ENCODE measurements around the gene HACD1.

The HACD1 gene

DNA sequence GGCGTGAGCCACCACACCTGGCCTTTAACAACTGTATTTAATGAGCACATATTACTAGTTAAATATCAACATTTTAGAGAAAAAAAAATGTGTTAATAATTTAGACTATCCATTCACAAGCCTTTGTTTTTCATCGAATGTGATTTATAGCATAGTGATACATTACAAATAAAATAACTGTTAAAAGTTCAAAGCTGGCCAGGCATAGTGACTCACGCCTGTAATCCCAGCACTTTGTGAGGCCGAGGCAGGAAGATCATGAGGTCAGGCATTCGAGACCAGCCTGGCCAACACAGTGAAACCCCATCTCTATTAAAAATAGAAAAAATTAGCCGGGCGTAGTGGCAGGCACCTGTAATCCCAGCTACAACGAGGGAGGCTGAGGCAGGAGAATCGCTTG, 72.7 kb downstream of the HACD1 start:
- Histone ChIP-seq H3K79me2 (ENCODE audit: insufficient read depth, low read length) (peaks cover 3% of the 10 kb centered on the region), H3K36me3 (ENCODE audit: insufficient read depth, low read length) (no peaks in the 10 kb centered on the region), H4K20me1 (ENCODE audit: insufficient read depth, low read length) (peaks cover 3% of the 10 kb centered on the region; the same call in 1 of the 2 replicates), H3K4me2 (ENCODE audit: insufficient read depth, low read length) (no peak overlapping the region), H3K9me3 (ENCODE audit: insufficient read depth, low read length, severe bottlenecking) (no peaks in the 10 kb centered on the region), H2AFZ (ENCODE audit: low read depth, low read length) (no peak overlapping the region), H3K4me3 (ENCODE audit: low read depth in 1 of 2, low read length in 2 of 2) (no peak overlapping the region), H3K27ac (ENCODE audit: low read length) (no peak overlapping the region), H3K4me1 (ENCODE audit: insufficient read depth, low read length) (no peaks in the 10 kb centered on the region), H3K9ac (ENCODE audit: low read depth, low read length) (no peak overlapping the region), H3K27me3 (ENCODE audit: insufficient read depth, low read length, poor library complexity) (no peaks in the 10 kb centered on the region)
- TF ChIP-seq EZH2 (IDR thresholded peaks at IDR 0.05; ENCODE audit: borderline replicate concordance, low read depth, low read length, severe bottlenecking): no peak
- TF ChIP-seq, protein P1, sequence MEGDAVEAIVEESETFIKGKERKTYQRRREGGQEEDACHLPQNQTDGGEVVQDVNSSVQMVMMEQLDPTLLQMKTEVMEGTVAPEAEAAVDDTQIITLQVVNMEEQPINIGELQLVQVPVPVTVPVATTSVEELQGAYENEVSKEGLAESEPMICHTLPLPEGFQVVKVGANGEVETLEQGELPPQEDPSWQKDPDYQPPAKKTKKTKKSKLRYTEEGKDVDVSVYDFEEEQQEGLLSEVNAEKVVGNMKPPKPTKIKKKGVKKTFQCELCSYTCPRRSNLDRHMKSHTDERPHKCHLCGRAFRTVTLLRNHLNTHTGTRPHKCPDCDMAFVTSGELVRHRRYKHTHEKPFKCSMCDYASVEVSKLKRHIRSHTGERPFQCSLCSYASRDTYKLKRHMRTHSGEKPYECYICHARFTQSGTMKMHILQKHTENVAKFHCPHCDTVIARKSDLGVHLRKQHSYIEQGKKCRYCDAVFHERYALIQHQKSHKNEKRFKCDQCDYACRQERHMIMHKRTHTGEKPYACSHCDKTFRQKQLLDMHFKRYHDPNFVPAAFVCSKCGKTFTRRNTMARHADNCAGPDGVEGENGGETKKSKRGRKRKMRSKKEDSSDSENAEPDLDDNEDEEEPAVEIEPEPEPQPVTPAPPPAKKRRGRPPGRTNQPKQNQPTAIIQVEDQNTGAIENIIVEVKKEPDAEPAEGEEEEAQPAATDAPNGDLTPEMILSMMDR (IDR thresholded peaks at IDR 0.05; ENCODE audit: borderline replicate concordance, extremely low read depth, low read length, poor library complexity, severe bottlenecking): no peak
- DNase-seq: no peak
- ATAC-seq (ENCODE audit: insufficient read depth, low read depth): no peak
